GM18505 (cell line): ENCODE measurements around the gene PPP1R12A.
"Not testable (repeated sequence)": the region's sequence is repeated elsewhere in the genome, so short reads cannot be mapped to it uniquely, and the experiment has no call there.

Source experiments
- ATAC-seq: cut with Tn5 transposase; IDR thresholded peaks from one replicate; pipeline ENCODE4 v1.9.1; 2021; ENCODE audit not compliant: unreplicated experiment
- POLR2A ChIP-seq: IDR thresholded peaks from 4 replicates; pipeline ENCODE4 v1.6.1; 2011; ENCODE audit warnings: borderline replicate concordance; ENCODE audit not compliant: insufficient read depth, insufficient read length; ENCODE audit errors: extremely low read depth

The PPP1R12A gene

GRCh38 chr12:79954037-79954610 is 19.2 kb upstream of the PPP1R12A start:
- no peak for ATAC-seq
- no peak for TF ChIP-seq POLR2A

- TF ChIP-seq POLR2A = no peak
Observed at GRCh38 chr12:79949098-79949497, 14.2 kb upstream of the PPP1R12A start.

GRCh38 chr12:79945433-79945832 is 10.5 kb upstream of the PPP1R12A start:
- TF ChIP-seq POLR2A = no peak
- ATAC-seq = no peak

More at GRCh38 chr12:79949098-79949497, 14.2 kb upstream of the PPP1R12A start:
- ATAC-seq = no peak

GRCh38 chr12:79944565-79944964 is 9.7 kb upstream of the PPP1R12A start:
- no peak for ATAC-seq

GRCh38 chr12:79942846-79943245 is 7.9 kb upstream of the PPP1R12A start:
- ATAC-seq = not testable (repeated sequence)

More at GRCh38 chr12:79944565-79944964, 9.7 kb upstream of the PPP1R12A start:
- no peak for TF ChIP-seq POLR2A

- TF ChIP-seq POLR2A = no peak
- no peak for ATAC-seq
Observed at GRCh38 chr12:79939728-79940310, 4.9 kb upstream of the PPP1R12A start.

- no peak for TF ChIP-seq POLR2A
- ATAC-seq = no peak
Observed at GRCh38 chr12:79938843-79939242, 3.9 kb upstream of the PPP1R12A start.

GRCh38 chr12:79936670-79937069 is 1.8 kb upstream of the PPP1R12A start:
- no peak for TF ChIP-seq POLR2A
- no peak for ATAC-seq

- peak; percentile 13 for ATAC-seq
Observed at GRCh38 chr12:79935624-79936345, 888 bp upstream of the PPP1R12A start.

GRCh38 chr12:79934281-79935020 is 446 bp downstream of the PPP1R12A start:
- TF ChIP-seq POLR2A = no peak
- peak; percentile 12 for ATAC-seq

More at GRCh38 chr12:79935624-79936345, 888 bp upstream of the PPP1R12A start:
- TF ChIP-seq POLR2A = no peak

- ATAC-seq = peak; percentile 15
- no peak for TF ChIP-seq POLR2A
Observed at GRCh38 chr12:79933532-79934264, 1.2 kb downstream of the PPP1R12A start.

- no peak for ATAC-seq
- TF ChIP-seq POLR2A = no peak
Observed at GRCh38 chr12:79933043-79933442, 1.9 kb downstream of the PPP1R12A start.

- no peak for TF ChIP-seq POLR2A
- no peak for ATAC-seq
Observed at GRCh38 chr12:79932357-79932756, 2.5 kb downstream of the PPP1R12A start.
